ENCODE data around the gene RBM6.

Gene RBM6

GRCh38 chr3:49926117-49926728 lies 13.7 kb upstream of the RBM6 start:
- TF ChIP-seq, protein P1, sequence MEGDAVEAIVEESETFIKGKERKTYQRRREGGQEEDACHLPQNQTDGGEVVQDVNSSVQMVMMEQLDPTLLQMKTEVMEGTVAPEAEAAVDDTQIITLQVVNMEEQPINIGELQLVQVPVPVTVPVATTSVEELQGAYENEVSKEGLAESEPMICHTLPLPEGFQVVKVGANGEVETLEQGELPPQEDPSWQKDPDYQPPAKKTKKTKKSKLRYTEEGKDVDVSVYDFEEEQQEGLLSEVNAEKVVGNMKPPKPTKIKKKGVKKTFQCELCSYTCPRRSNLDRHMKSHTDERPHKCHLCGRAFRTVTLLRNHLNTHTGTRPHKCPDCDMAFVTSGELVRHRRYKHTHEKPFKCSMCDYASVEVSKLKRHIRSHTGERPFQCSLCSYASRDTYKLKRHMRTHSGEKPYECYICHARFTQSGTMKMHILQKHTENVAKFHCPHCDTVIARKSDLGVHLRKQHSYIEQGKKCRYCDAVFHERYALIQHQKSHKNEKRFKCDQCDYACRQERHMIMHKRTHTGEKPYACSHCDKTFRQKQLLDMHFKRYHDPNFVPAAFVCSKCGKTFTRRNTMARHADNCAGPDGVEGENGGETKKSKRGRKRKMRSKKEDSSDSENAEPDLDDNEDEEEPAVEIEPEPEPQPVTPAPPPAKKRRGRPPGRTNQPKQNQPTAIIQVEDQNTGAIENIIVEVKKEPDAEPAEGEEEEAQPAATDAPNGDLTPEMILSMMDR (IDR thresholded peaks at IDR 0.05), result no peak
- H3K4me3 Mint-ChIP-seq, result no peak overlapping the region
- H3K9me3 Mint-ChIP-seq, result no peaks in the 10 kb centered on the region

GRCh38 chr3:49927798-49928197 lies 12.2 kb upstream of the RBM6 start:
- Mint-ChIP-seq H3K27ac (no peak overlapping the region), H3K27me3 (ENCODE audit: low read depth, poor library complexity) (peaks cover 2% of the 10 kb centered on the region), H3K36me3 (ENCODE audit: low read depth) (peaks cover 5% of the 10 kb centered on the region), H3K4me3 (no peak overlapping the region), H3K9me3 (no peaks in the 10 kb centered on the region), H3K4me1 (peaks cover 34% of the 10 kb centered on the region)
- TF ChIP-seq, protein P1 (IDR thresholded peaks at IDR 0.05), result no peak
- DNase-seq, result no peak

More at GRCh38 chr3:49926117-49926728, 13.7 kb upstream of the RBM6 start:
- H3K27ac Mint-ChIP-seq, result peak overlapping the region; percentile 20
- H3K27me3 Mint-ChIP-seq (ENCODE audit: low read depth, poor library complexity), result peaks cover 2% of the 10 kb centered on the region
- H3K4me1 Mint-ChIP-seq, result peaks cover 31% of the 10 kb centered on the region
- DNase-seq, result no peak
- peaks cover 5% of the 10 kb centered on the region for H3K36me3 Mint-ChIP-seq (ENCODE audit: low read depth)

- no peaks in the 10 kb centered on the region for H3K9me3 Mint-ChIP-seq
- no peak for DNase-seq
- peaks cover 5% of the 10 kb centered on the region for H3K36me3 Mint-ChIP-seq (ENCODE audit: low read depth)
- no peak overlapping the region for H3K27ac Mint-ChIP-seq
- peaks cover 2% of the 10 kb centered on the region for H3K27me3 Mint-ChIP-seq (ENCODE audit: low read depth, poor library complexity)
- TF ChIP-seq, protein P1 (IDR thresholded peaks at IDR 0.05), result no peak
- peak overlapping the region; percentile 88 for H3K4me3 Mint-ChIP-seq
- H3K4me1 Mint-ChIP-seq, result peaks cover 34% of the 10 kb centered on the region
Observed at GRCh38 chr3:49928481-49929017, 11.4 kb upstream of the RBM6 start.

DNA sequence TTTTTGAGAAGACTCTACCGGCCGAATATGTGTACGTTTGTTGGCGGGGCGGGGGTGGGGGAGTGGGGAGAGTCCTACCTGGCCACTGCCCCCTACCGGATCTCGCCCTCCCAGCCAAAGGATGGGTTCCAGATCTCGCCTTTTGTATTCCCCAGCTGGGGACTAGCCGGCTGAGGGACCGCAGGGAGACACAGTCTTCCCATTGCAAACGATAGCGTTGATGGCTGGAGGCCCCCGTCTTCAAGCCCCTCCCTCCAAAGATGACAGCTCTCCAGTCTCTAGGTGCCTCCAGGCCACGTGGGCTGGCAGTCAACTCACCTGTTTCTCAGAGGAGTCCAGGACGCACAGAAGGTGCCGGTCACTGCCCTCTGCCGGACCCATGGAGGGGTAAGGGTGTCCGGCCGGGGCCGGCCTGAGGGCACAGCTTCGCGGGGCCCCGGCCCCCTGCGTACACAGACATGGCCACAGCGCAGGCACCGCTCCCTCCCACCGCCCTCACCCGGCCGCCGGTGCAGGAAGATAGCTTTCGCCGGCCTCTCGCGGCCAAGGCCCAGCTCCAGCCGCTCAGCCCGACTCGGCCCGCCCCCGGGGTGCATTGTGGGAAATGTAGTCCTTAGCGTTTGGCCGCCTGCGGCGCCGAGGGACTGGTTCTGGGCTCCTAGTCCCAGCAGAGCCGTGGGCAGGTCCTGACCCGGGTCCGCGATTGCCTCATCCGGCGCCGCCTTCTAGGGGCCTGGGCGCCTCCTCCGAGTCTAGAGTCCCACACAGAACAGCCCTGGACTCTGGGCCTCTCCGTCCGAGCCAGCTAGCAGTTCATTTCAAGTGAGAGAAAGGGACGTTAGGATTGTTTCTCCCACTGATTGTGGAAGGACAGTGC lies 10.4 kb upstream of the RBM6 start, which contains the start of gene MON1A:
Gene MON1A, minus strand, starts transcription at position 521 of the 877 bp plus-strand sequence. CDS start 16,465 bp downstream, outside the sequence.
- Mint-ChIP-seq H3K4me3 (peak within 1 kb of the TSS; percentile 88), H3K27ac (peak within 1 kb of the TSS; percentile 90), H3K4me1 (peaks cover 34% of the 10 kb centered on the region), H3K9me3 (no peaks in the 10 kb centered on the region), H3K36me3 (ENCODE audit: low read depth) (no peaks in the 10 kb centered on the region), H3K27me3 (ENCODE audit: low read depth, poor library complexity) (peaks cover 2% of the 10 kb centered on the region)
- TF ChIP-seq, protein P1 (IDR thresholded peaks at IDR 0.05), result peak; percentile 29
- peak; percentile 98 for DNase-seq

DNA sequence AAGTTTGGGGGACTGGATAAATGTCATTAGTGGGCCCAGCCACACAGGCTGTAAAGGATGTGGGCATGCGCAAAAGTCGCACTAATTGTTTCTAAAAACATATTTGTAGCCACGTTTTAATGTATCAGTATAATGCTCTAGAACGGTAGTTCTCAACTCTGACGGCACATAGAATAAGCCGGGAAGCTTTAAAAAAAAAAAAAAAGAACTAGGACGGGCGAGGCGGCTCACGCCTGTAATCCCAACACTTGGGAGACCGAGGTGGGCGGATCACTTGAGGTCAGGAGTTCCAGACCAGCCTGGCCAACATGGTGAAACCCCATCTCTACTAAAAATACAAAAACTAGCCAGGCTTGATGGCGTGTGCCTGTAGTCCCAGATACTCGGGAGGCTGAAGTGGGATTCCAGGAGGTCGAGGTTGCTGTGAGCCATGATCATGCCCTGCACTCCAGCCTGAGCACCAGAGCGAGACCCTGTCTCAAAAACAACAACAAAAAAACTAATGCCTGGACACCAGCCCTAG lies 9.7 kb upstream of the RBM6 start:
- no peaks in the 10 kb centered on the region for H3K36me3 Mint-ChIP-seq (ENCODE audit: low read depth)
- H3K9me3 Mint-ChIP-seq, result no peaks in the 10 kb centered on the region
- peaks cover 2% of the 10 kb centered on the region for H3K27me3 Mint-ChIP-seq (ENCODE audit: low read depth, poor library complexity)
- peak overlapping the region; percentile 88 for H3K4me3 Mint-ChIP-seq
- peaks cover 34% of the 10 kb centered on the region for H3K4me1 Mint-ChIP-seq
- H3K27ac Mint-ChIP-seq, result peak overlapping the region; percentile 90
- DNase-seq, result no peak
- TF ChIP-seq, protein P1 (IDR thresholded peaks at IDR 0.05), result no peak

Measured in nephron progenitor cell (in vitro differentiated cells).